Measurements from ENCODE around the gene GZMM. TPM values are rescaled to one million over a fixed set of nuclear protein-coding genes. Genes with fewer than 3 reads are reported as not detected.

The GZMM gene
- total RNA-seq, 1 experiment from 2014 or later, result not detected

GRCh38 chr19:570251-570686 is 26.4 kb downstream of the GZMM start:
- Histone ChIP-seq H3K36me3 (ENCODE audit: low read depth, low read length) (no peaks in the 10 kb centered on the region), H3K4me3 (ENCODE audit: low read length) (no peak overlapping the region), H3K9me3 (ENCODE audit: low read length) (no peaks in the 10 kb centered on the region), H3K4me2 (ENCODE audit: low read length) (no peak overlapping the region), H3K9me2 (replicated peaks; ENCODE audit: low read length) (no peaks in the 10 kb centered on the region), H3K4me1 (ENCODE audit: insufficient read depth, low read length) (peaks cover 5% of the 10 kb centered on the region; the same call in 1 of the 2 replicates), H3K27me3 (ENCODE audit: low read length) (no peaks in the 10 kb centered on the region), H3K9ac (ENCODE audit: low read length) (no peak overlapping the region), H4K20me1 (ENCODE audit: low read length) (peaks cover 21% of the 10 kb centered on the region), H3K27ac (ENCODE audit: low read length) (no peak overlapping the region), H3K79me2 (ENCODE audit: low read length) (peaks cover 29% of the 10 kb centered on the region), H3F3A (ENCODE audit: low read length, unreplicated experiment) (no peaks in the 10 kb centered on the region), H2AFZ (ENCODE audit: low read length) (no peak overlapping the region)
- ChIA-PET POLR2A (ENCODE audit: unreplicated experiment) (no interaction called here), CTCF (no interaction called here)
- ATAC-seq (no peak), DNase-seq (no peak)
- TF ChIP-seq EZH2phosphoT487 (IDR thresholded peaks at IDR 0.05; ENCODE audit: borderline replicate concordance, low read length) (no peak), CTCF (conservative IDR thresholded peaks at IDR 0.05; ENCODE audit: low read depth, low read length) (no peak), EZH2 (IDR thresholded peaks at IDR 0.05; ENCODE audit: low read length, unreplicated experiment) (no peak)
- intact Hi-C loops (cut with micrococcal nuclease), result loop anchor here (10.0 kb wide), 1 partner anchor 65 kb away; the partner anchor contains the start of genes FGF22 and POLRMT
- no TSS peak for BruUV-seq (replicated peaks)

GRCh38 chr19:570937-571565 is 27.2 kb downstream of the GZMM start:
- peak overlapping the region; percentile 64 for H3K9ac ChIP-seq (ENCODE audit: low read length)
- H3K79me2 ChIP-seq (ENCODE audit: low read length), result peaks cover 36% of the 10 kb centered on the region
- intact Hi-C loops (cut with micrococcal nuclease), result loop anchor here (10.0 kb wide), 1 partner anchor 64 kb away; the partner anchor contains the start of genes FGF22 and POLRMT
- peak overlapping the region; percentile 44 for H3K27ac ChIP-seq (ENCODE audit: low read length)
- no peaks in the 10 kb centered on the region for H3K9me3 ChIP-seq (ENCODE audit: low read length)
- CTCF ChIA-PET, result interaction anchor here (0.5 kb wide), 1 partner anchor 199 kb away, joined by 7 read pairs; no protein-coding TSS in a partner anchor
- no peaks in the 10 kb centered on the region for H3K36me3 ChIP-seq (ENCODE audit: low read depth, low read length)
- ATAC-seq (peak; percentile 13), DNase-seq (peak; percentile 68)
- POLR2A ChIA-PET (ENCODE audit: unreplicated experiment), result no interaction called here
- H3K27me3 ChIP-seq (ENCODE audit: low read length), result no peaks in the 10 kb centered on the region
- H3K4me1 ChIP-seq (ENCODE audit: insufficient read depth, low read length), result peaks cover 10% of the 10 kb centered on the region
- H3K4me3 ChIP-seq (ENCODE audit: low read length), result peak overlapping the region; percentile 72
- H4K20me1 ChIP-seq (ENCODE audit: low read length), result peaks cover 26% of the 10 kb centered on the region
- H3F3A ChIP-seq (ENCODE audit: low read length, unreplicated experiment), result no peaks in the 10 kb centered on the region
- H3K4me2 ChIP-seq (ENCODE audit: low read length), result peak overlapping the region; percentile 86
- H3K9me2 ChIP-seq (replicated peaks; ENCODE audit: low read length), result no peaks in the 10 kb centered on the region
- BruUV-seq (replicated peaks), result TSS peak; percentile 82
- TF ChIP-seq EZH2phosphoT487 (IDR thresholded peaks at IDR 0.05; ENCODE audit: borderline replicate concordance, low read length) (no peak), EZH2 (IDR thresholded peaks at IDR 0.05; ENCODE audit: low read length, unreplicated experiment) (no peak), CTCF (conservative IDR thresholded peaks at IDR 0.05; ENCODE audit: low read depth, low read length) (no peak)
- peak overlapping the region; percentile 68 for H2AFZ ChIP-seq (ENCODE audit: low read length)

- H3K27ac ChIP-seq (ENCODE audit: low read length), result peak overlapping the region; percentile 44
- TF ChIP-seq CTCF (conservative IDR thresholded peaks at IDR 0.05; ENCODE audit: low read depth, low read length) (no peak), EZH2 (IDR thresholded peaks at IDR 0.05; ENCODE audit: low read length, unreplicated experiment) (no peak), EZH2phosphoT487 (IDR thresholded peaks at IDR 0.05; ENCODE audit: borderline replicate concordance, low read length) (no peak)
- peaks cover 15% of the 10 kb centered on the region for H3K4me1 ChIP-seq (ENCODE audit: insufficient read depth, low read length)
- ChIA-PET POLR2A (ENCODE audit: unreplicated experiment) (interaction anchor here (0.6 kb wide), 1 partner anchor 110 kb away, joined by 4 read pairs; no protein-coding TSS in a partner anchor), CTCF (interaction anchor here (0.5 kb wide), 1 partner anchor 198 kb away, joined by 7 read pairs; no protein-coding TSS in a partner anchor)
- peak overlapping the region; percentile 72 for H3K4me3 ChIP-seq (ENCODE audit: low read length)
- no peaks in the 10 kb centered on the region for H3F3A ChIP-seq (ENCODE audit: low read length, unreplicated experiment)
- H3K9me2 ChIP-seq (replicated peaks; ENCODE audit: low read length), result no peaks in the 10 kb centered on the region
- peak; percentile 56 for DNase-seq
- peak overlapping the region; percentile 86 for H3K4me2 ChIP-seq (ENCODE audit: low read length)
- H3K36me3 ChIP-seq (ENCODE audit: low read depth, low read length), result no peaks in the 10 kb centered on the region
- intact Hi-C loops (cut with micrococcal nuclease), result loop anchor here (10.0 kb wide), 1 partner anchor 63 kb away; the partner anchor contains the start of genes FGF22 and POLRMT
- BruUV-seq (replicated peaks), result no TSS peak
- H3K79me2 ChIP-seq (ENCODE audit: low read length), result peaks cover 41% of the 10 kb centered on the region
- no peaks in the 10 kb centered on the region for H3K27me3 ChIP-seq (ENCODE audit: low read length)
- peak; percentile 21 for ATAC-seq
- H4K20me1 ChIP-seq (ENCODE audit: low read length), result peaks cover 30% of the 10 kb centered on the region
- peak overlapping the region; percentile 68 for H2AFZ ChIP-seq (ENCODE audit: low read length)
- peak overlapping the region; percentile 64 for H3K9ac ChIP-seq (ENCODE audit: low read length)
- H3K9me3 ChIP-seq (ENCODE audit: low read length), result no peaks in the 10 kb centered on the region
These were observed 27.7 kb downstream of the GZMM start for GRCh38 chr19:571566-571974.

Data from PC-3 (cell line).